Colonic mucosa (tissue), 4 donors: Measurements from ENCODE around the gene CYLD. TPM values are rescaled to one million over a fixed set of nuclear protein-coding genes. Genes with fewer than 3 reads are reported as not detected.

Experiments
- DNase-seq: peaks from one replicate; pipeline ENCODE4 v3.0.0-alpha.2; 2020
- H3K27ac ChIP-seq: fragments of 200-600 bp; one replicate; pipeline ENCODE4 v1.8.0; 2021
- H3K27me3 ChIP-seq: fragments of 200-600 bp; one replicate; pipeline ENCODE4 v1.8.0; 2021
- H3K36me3 ChIP-seq: fragments of 200-600 bp; one replicate; pipeline ENCODE4 v1.8.0; 2021
- H3K4me1 ChIP-seq: fragments of 200-600 bp; one replicate; pipeline ENCODE4 v1.8.0; 2021; ENCODE audit warnings: mild to moderate bottlenecking
- H3K4me3 ChIP-seq: fragments of 200-600 bp; one replicate; pipeline ENCODE4 v1.8.0; 2021
- H3K9ac ChIP-seq, 2 donors: one replicate each; pipeline ENCODE4 v1.7.0; 2013; ENCODE audit warnings: control low read depth in 2 of 2, low read depth in 2 of 2, low read length in 2 of 2
- H3K9me3 ChIP-seq: fragments of 200-600 bp; one replicate; pipeline ENCODE4 v1.8.0; 2021
- intact Hi-C: fragments of 100-400 bp; cut with DNase I; formaldehyde crosslinking; loops from one replicate; pipeline ENCODE4 v1.14.1; 2022
- total RNA-seq, 2 donors: library from RNA; stranded (reverse); fragmentation: NEBNext Ultra II Directional in 1 of 2; extraction: Animal tissue kit (Norgen Biotek cat#: 25700) in 1 of 2; gene quantifications; one replicate each; pipeline ENCODE4 v1.2.1, GENCODE V29; 2021
- TF ChIP-seq, protein P1 (sequence below): fragments of 200-600 bp; IDR thresholded peaks from one replicate; pipeline ENCODE4 v1.8.0; 2022; ENCODE audit warnings: antibody characterized with exemption, mild to moderate bottlenecking
- donor health status: healthy.
- donor health status: DM: no; HTN: no; CAD: no.
- donor health status: DM: no; HTN: no; CAD: no.

The CYLD gene
- total RNA-seq, 2 donors from 2014 or later = 15.8 to 31.5 TPM

DNA sequence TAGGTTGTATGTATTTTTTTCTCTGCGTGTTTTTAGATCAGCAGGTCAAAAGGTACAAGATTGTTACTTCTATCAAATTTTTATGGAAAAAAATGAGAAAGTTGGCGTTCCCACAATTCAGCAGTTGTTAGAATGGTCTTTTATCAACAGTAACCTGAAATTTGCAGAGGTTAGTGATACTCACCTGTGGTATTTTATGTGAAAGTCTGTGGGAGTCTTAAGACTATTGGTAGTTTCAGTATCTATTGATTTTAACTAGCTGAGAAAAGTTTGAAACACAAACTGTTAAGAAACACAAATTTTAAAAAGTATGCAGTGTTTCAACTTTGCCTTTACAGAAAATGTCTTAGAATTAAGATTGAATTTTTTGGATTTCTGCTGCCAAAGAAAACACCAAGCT, 49.6 kb downstream of the CYLD start:
- no peak overlapping the region for H3K27ac ChIP-seq
- no peak overlapping the region for H3K4me3 ChIP-seq
- no peaks in the 10 kb centered on the region for H3K4me1 ChIP-seq
- no peak overlapping the region for H3K9ac ChIP-seq
- DNase-seq = no peak
- no peaks in the 10 kb centered on the region for H3K9me3 ChIP-seq
- TF ChIP-seq, protein P1, sequence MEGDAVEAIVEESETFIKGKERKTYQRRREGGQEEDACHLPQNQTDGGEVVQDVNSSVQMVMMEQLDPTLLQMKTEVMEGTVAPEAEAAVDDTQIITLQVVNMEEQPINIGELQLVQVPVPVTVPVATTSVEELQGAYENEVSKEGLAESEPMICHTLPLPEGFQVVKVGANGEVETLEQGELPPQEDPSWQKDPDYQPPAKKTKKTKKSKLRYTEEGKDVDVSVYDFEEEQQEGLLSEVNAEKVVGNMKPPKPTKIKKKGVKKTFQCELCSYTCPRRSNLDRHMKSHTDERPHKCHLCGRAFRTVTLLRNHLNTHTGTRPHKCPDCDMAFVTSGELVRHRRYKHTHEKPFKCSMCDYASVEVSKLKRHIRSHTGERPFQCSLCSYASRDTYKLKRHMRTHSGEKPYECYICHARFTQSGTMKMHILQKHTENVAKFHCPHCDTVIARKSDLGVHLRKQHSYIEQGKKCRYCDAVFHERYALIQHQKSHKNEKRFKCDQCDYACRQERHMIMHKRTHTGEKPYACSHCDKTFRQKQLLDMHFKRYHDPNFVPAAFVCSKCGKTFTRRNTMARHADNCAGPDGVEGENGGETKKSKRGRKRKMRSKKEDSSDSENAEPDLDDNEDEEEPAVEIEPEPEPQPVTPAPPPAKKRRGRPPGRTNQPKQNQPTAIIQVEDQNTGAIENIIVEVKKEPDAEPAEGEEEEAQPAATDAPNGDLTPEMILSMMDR = no peak
- no peaks in the 10 kb centered on the region for H3K36me3 ChIP-seq
- intact Hi-C loops = no loop called here
- H3K27me3 ChIP-seq = no peaks in the 10 kb centered on the region

DNA sequence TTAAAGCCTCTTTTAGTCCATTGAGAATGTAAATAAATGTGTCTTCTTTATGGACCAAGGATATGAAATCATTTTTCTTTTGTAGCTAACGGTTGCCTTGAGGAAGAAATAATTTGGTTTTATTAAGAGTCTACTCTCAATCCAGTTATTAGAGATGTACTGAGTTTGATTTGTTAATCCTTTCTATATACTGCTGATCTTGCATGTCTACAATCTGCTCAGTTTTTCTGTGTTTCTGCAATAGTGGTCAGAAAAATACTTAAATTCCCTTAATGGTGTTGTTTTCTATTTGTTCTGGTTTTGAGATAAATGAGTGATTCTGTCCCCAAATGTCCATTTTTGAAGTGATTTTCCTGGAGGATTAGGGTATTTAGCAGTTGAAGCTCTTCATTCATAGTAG, 54.9 kb downstream of the CYLD start:
- H3K9ac ChIP-seq = no peak overlapping the region
- H3K36me3 ChIP-seq = no peaks in the 10 kb centered on the region
- no peak overlapping the region for H3K27ac ChIP-seq
- no peak for DNase-seq
- no peak overlapping the region for H3K4me3 ChIP-seq
- TF ChIP-seq, protein P1 = no peak
- no peaks in the 10 kb centered on the region for H3K27me3 ChIP-seq
- H3K9me3 ChIP-seq = no peaks in the 10 kb centered on the region
- no peaks in the 10 kb centered on the region for H3K4me1 ChIP-seq
- intact Hi-C loops = no loop called here

DNA sequence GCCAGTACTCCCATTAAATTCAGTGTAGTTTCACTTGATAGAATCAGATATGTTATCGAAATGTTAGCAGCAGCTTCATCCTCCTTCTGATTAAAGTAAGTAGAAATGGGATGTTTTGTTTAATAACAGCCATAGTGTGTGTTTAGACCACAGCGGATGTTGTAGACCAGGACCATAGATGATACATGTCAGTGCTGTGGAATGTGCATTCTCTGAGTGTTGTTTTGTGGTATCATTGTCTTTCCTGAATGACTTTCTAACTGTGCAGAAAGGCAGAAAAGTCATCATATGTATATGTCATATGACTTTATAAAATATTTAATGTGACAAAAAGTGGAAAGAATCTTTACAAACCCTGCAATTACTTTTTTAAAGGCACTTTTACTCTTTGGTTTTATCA, 55.6 kb downstream of the CYLD start:
- TF ChIP-seq, protein P1 = no peak
- no peaks in the 10 kb centered on the region for H3K36me3 ChIP-seq
- no peak for DNase-seq
- H3K4me3 ChIP-seq = no peak overlapping the region
- H3K27ac ChIP-seq = no peak overlapping the region
- intact Hi-C loops = no loop called here
- no peaks in the 10 kb centered on the region for H3K9me3 ChIP-seq
- no peaks in the 10 kb centered on the region for H3K27me3 ChIP-seq
- no peak overlapping the region for H3K9ac ChIP-seq
- no peaks in the 10 kb centered on the region for H3K4me1 ChIP-seq

DNA sequence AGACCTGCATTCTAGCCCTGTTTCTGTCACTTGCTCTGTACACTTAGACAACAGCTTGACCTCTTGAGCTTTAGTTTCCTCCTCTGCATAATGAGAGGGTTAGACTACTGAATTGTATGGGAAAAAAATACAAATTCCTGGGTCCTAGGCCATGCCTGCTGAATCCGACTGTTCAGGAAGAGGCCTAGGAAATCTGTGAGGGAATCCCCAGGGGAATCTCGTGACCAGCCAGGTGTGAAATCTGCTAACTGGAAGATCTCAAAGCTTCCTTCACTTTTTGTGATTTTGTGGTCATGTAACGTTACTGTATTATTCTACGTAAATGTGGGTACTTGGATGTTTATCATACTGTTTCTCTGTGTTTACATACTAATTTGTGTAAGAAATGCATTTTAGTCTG, 58.2 kb downstream of the CYLD start:
- H3K4me3 ChIP-seq = no peak overlapping the region
- TF ChIP-seq, protein P1 = no peak
- H3K9me3 ChIP-seq = no peaks in the 10 kb centered on the region
- H3K36me3 ChIP-seq = no peaks in the 10 kb centered on the region
- no peak for DNase-seq
- no peak overlapping the region for H3K9ac ChIP-seq
- no peaks in the 10 kb centered on the region for H3K4me1 ChIP-seq
- H3K27ac ChIP-seq = no peak overlapping the region
- intact Hi-C loops = loop anchor here (10.0 kb wide), 1 partner anchor 425 kb away; no protein-coding TSS in a partner anchor
- no peaks in the 10 kb centered on the region for H3K27me3 ChIP-seq

DNA sequence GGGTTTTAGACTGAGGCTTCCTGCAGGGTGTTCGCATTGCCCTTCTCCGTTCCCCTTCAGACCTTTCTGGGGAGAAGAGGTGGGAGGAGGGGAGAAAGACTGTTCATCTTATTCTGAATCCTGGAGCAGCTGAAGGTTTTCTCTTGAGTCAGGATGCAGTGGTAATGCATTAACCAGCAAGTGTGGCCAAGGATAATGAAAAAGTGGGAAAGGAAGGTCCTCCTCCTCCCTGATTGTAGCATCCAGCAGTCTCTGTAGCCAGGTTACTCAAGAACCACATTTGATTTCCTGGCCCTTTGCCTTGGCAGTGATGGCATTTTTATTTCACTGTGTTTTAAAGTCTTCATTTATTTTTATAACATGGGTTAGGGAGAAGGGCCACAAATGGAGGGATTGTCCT, 59.1 kb downstream of the CYLD start:
- Histone ChIP-seq H3K36me3 (no peaks in the 10 kb centered on the region), H3K9ac (no peak overlapping the region), H3K9me3 (no peaks in the 10 kb centered on the region), H3K4me1 (no peaks in the 10 kb centered on the region), H3K27ac (no peak overlapping the region), H3K27me3 (no peaks in the 10 kb centered on the region), H3K4me3 (no peak overlapping the region)
- TF ChIP-seq, protein P1 = no peak
- DNase-seq = no peak
- intact Hi-C loops = loop anchor here (10.0 kb wide), 1 partner anchor 426 kb away; no protein-coding TSS in a partner anchor

DNA sequence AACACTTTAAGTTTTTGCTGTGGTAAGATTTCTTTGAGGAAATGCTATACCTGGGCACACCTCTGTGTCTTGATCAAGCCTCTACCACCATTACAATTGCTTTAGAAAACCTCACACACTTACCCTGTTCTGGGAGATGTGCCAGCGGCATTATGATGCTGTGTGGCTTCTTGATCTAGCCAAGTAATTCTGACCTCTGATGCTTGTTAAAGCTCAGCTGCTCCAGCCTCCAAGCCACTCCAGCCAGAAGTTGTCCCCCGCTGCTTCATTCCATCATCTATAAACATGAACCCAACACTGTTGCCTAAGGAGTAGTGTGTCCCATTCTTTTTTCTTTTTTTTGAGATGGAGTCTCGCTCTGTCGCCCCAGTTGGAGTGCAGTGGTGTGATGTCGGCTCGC, 60.1 kb downstream of the CYLD start:
- H3K27me3 ChIP-seq = no peaks in the 10 kb centered on the region
- TF ChIP-seq, protein P1 = no peak
- intact Hi-C loops = loop anchor here (10.0 kb wide), 1 partner anchor 427 kb away; no protein-coding TSS in a partner anchor
- H3K9me3 ChIP-seq = no peaks in the 10 kb centered on the region
- H3K4me1 ChIP-seq = no peaks in the 10 kb centered on the region
- H3K4me3 ChIP-seq = no peak overlapping the region
- no peak for DNase-seq
- no peaks in the 10 kb centered on the region for H3K36me3 ChIP-seq
- no peak overlapping the region for H3K9ac ChIP-seq
- no peak overlapping the region for H3K27ac ChIP-seq
